Measurements from ENCODE around the gene TMC1. TPM values are rescaled to one million over a fixed set of nuclear protein-coding genes. Genes with fewer than 3 reads are reported as not detected.

Gene TMC1
- total RNA-seq, 1 experiment from 2014 or later = not detected

Other genes starting within 250 kb of the TMC1 start
- 149 and 151 TPM in 2 replicates for gene ZFAND5, start 156.4 kb upstream of the TMC1 start, total RNA-seq (2014; rRNA removed; shearing (Covaris generic))

Measured in SJCRH30 (cell line).